GM19035 (cell line): Measurements from ENCODE around the gene TOGARAM1.

Source experiments
- ATAC-seq: cut with Tn5 transposase; IDR thresholded peaks from one replicate; pipeline ENCODE4 v1.9.1; 2021; ENCODE audit not compliant: unreplicated experiment

TOGARAM1 gene

DNA sequence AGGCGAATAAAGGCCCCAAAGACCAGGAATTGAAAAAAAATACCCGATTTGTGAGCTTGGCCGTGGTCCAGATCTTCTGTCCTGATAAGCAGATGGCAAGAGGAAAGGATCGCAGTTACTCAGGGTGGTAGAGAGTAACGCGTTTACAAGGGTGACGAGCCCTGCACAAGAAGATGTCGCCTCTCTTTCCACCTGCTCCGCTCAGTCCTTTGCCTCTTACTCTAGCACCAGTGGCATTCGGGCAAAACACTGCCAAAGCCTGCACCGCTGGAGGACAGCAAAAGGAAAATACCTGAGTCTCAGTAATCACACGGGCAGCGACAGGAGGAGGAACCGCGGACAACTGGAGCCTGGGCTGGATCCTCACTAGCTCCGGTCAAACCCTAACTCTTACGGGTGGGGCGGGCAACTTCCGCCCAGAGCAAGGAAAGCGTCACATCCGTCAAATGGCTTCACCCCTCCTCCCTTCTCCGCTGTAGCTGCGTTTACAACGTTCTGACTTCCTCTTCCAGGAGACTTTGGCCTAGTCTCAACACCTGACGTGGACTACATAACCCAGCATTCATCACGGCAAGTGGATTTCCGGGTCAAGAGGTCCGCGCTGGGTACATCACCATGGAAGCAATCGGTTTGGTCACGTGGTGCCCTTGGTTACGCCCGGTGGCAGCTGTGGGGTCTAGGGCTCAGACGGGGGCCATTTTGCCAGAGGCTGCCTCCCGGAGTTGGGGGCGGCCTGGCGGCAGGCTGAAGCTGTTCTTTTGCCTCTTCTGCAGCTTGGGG is at the start of gene TOGARAM1, which contains the start of gene KLHL28:
Gene TOGARAM1, plus strand, starts transcription at position 637 of the 780 bp plus-strand sequence. CDS start 232 bp downstream, outside the sequence.
Gene KLHL28, minus strand, starts transcription at position 394 of the 780 bp plus-strand sequence. CDS start 16,019 bp downstream, outside the sequence.
- ATAC-seq = peak; percentile 92

GRCh38 chr14:44914849-44915248 is 47.1 kb upstream of the TOGARAM1 start:
- ATAC-seq = no peak

DNA sequence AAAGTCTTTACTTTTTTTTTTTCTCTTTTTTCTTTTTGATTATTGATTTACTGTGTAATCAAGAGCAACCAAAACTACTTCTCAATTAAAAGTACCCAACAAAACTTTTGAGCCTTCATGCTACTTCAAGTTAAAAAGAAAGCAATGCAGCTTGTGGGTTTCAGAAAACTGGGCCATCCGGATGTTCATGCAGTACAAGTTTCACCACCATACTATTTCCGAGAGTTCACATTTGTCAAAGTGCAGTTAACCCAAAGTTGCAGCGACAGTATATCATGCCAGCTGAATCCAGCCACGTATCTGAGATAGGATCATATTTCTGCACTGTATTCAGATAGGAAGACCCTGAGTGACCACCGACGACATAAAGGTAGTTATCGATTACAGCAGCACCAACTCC is 33.2 kb upstream of the TOGARAM1 start:
- no peak for ATAC-seq

DNA sequence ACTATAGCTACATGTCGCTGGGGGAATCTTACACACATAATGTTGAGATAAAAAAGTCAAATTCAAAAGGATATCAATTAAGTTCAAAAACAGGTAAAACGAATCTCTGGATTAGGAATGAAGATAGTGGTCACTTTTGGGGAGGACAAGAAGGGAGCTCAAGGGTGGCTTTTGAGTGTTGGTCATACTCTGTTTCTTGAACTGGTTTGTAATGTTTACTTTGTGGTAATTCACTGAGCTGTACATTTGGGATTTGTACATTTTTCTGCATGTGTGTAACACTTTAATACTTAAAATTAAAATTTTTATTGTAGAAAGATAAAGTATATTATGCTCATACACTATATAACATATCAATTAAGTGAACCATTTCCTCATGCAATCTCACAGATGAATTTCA is 26.8 kb upstream of the TOGARAM1 start:
- ATAC-seq = no peak

- ATAC-seq = no peak
Observed at GRCh38 chr14:44937547-44937946, 24.4 kb upstream of the TOGARAM1 start.

DNA sequence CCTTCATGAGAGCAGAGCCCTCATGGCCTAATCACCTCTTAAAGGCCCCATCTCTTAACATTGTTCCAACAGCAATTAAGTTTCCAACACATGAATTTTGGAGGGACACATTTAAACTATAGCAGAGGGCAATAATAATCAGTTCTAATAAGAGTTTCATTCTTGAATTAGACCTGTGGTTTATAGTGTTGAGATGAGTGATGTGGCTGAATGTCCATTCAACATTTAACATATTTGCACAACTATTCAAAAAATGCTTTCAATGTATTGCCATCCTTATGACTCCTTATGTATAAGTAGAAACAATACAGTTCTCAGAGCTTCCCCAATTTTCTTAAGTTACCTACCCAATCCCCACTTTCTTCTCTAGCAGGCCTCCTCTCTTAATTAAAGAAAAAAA is 21.8 kb upstream of the TOGARAM1 start:
- ATAC-seq = no peak

DNA sequence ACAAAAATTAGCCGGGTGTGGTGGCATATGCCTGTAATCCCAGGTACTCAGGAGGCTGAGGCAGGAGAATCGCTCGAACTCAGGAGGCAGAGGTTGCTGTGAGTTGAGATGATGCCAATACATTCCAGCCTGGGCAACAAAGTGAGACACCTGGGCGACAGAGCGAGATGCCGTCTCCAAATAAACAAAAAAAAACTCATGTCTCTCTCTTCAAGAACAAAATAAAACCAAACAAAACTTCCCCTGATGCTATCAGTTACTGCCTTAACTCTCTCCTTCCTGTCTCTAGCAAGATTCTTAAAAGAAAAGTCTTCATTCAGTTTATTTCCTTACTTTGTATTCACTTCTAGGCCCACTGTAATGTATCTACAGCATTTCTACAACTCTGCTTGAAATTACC is 21.0 kb upstream of the TOGARAM1 start:
- ATAC-seq = no peak

DNA sequence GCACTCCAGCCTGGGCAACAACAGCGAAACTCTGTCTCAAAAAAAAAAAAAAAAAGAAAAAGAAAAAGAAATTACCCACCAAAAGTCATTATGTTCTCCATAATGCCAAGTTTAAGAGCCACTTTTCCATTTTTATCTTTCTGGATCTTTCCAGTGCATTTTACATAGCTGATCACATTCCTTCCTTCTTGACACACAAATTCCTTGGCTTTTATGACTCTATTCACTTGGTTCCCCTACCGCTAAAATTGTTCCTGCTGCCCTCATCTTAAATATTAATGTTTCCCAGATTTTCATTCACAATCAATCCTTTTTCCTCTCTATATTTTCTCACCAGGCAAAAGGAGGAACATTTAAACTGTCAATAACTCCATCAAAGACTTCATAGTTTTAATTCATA is 20.4 kb upstream of the TOGARAM1 start:
- ATAC-seq = no peak

DNA sequence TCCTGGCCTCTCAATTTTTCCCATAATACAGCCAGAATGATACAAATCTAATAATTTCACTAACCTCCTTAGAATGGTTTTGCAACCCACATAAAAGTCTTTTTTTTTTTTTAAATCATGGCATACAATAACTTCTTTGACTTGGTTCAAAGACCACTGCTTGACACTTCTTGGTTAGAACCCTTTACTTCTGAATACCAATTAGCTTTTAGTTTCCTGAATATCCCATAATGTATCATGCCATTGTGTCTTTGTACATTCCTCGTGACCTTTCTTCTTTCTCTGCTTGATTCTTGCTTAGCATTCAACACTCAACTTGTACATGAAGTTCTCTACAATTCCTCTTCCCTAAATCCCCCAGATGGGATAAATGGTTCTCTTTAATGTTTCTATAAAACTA is 19.6 kb upstream of the TOGARAM1 start:
- ATAC-seq = no peak

DNA sequence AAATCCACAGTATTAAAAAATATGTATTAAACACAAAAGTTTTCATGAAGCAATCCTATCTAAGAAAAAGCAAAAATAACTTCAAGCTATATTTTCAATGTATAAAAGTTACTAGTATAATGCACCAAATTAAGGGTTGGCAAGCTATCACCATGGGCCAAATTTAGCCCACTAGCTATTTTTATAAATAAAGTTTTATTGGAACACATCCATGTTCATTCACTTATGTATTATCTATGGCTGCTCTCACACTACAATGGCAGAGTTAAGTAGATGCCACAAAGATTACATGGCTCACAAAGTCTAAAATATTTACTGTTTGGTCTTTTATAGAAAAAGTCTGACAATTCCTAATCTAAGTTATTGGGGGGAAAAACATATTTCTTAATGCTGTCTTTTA is 17.9 kb upstream of the TOGARAM1 start:
- no peak for ATAC-seq

DNA sequence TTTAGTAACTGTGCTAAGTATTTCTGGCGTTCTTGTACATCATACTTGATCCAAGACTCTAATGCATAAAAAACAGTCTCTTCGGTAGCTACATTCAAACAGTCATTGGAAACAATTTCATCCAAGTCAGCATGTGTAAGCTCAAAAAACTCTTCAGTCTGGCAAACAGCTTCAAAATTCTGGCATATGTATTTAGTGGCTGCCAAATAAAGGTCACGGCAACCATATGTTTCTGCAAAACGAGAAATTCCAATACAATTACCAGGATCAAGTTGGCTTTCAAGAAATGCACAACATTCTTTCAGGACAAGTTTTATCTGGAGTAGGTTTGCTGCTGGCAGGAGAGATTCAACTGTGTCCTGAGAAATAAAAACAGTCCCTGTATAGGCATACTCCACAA is 16.7 kb upstream of the TOGARAM1 start:
- ATAC-seq = no peak

GRCh38 chr14:44951051-44951450 is 10.9 kb upstream of the TOGARAM1 start:
- ATAC-seq = no peak

- no peak for ATAC-seq
Observed at GRCh38 chr14:44952391-44953110, 9.4 kb upstream of the TOGARAM1 start.

- ATAC-seq = no peak
Observed at GRCh38 chr14:44954750-44955149, 7.2 kb upstream of the TOGARAM1 start.

DNA sequence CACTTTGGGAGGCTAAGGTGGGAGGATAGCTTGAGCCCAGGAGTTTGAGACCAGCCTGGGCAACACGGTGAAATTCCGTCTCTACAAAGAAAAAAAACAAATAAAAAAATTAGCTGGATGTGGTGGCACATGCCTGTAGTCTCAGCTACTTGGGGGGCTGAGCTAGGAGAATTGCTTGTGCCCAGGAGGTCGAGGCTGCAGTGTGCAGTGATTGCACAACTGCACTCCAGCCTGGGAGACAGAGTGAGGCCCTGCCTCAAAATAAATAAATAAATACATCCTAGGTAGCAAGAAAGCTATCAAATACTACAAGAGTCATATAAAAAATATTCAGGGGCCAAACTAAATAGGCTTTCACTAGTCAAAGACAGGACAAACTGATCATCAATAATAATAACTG is 6.5 kb upstream of the TOGARAM1 start:
- no peak for ATAC-seq

DNA sequence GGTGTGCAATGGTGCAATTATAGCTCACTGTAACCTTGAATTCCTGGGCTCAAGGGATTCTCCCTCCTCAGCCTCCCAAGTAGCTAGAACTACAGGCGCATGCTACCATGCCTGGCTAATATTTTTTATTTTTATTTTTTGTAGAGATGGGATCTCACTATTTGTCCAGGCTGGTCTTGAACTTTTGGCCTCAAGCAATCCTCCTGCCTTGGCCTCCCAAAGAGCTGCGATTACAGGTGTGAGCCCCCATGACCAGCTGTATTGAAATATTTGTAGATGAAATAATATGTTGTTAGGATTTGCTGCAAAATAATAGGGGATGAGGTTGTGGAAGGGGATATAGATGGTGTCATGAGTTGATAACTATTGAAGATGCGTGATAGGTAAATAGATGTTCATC is 5.1 kb upstream of the TOGARAM1 start:
- no peak for ATAC-seq

DNA sequence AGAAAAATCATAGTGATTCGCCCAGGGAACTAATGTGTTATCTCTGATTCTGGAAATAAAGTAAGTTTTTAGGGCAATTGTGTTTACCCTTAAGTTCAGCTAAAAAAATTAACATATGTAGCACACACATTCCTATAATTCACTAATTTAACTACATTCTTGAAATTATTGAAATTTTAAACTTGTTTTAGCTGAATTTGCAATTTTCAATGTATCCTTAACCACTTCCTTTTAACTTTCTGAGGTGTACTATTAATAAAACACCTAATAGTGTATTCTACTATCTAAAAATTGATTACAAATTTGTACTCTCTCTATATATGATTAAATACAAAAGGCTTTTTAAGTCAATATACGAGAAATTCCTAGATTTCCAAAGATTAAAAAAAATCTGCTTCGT is 2.5 kb upstream of the TOGARAM1 start:
- ATAC-seq = no peak

DNA sequence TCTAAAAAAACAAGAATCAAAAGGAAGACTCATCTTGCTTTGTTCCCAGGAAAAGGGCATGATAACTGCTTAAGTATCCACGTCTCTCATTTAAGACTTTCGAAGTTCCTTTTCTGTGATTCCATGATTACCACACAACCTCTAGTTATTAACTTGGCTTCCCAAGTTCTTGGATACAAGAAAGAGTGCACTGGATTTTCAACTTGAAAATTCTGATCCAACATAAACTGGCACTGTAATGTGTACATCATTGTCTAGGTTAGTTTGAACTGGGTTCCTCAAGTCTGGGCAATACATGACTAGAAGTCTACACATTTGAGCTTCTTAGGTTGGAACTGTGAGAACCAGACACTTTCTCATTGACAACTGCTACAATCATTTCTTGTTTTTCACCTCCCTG is 1.8 kb upstream of the TOGARAM1 start:
- no peak for ATAC-seq

- no peak for ATAC-seq
Observed at GRCh38 chr14:44960646-44961045, 1.3 kb upstream of the TOGARAM1 start.

GRCh38 chr14:44961151-44961553 is 838 bp upstream of the TOGARAM1 start:
- ATAC-seq = peak; percentile 19

- peak; percentile 26 for ATAC-seq
Observed at GRCh38 chr14:44962334-44963043, 499 bp downstream of the TOGARAM1 start.
